Omental fat pad (tissue), 4 donors: ENCODE results near the gene PTMS. TPM values are rescaled to one million over a fixed set of nuclear protein-coding genes. Genes with fewer than 3 reads are reported as not detected.

ENCODE experiments used
- ATAC-seq: fragments of 150-250 bp; one replicate; pipeline ENCODE4 v1.9.1; 2016; ENCODE audit warnings: mild to moderate bottlenecking, moderate library complexity; ENCODE audit not compliant: low FRiP score
- DNase-seq: peaks from one replicate; pipeline ENCODE4 v3.0.0-alpha.2; 2019; ENCODE audit warnings: low spot score
- total RNA-seq, 4 donors: library from RNA; depleted of rRNA; stranded (reverse); fragments of >200 nt; gene quantifications; one replicate each; pipeline ENCODE4 v1.1.0, GENCODE V29; 2016
- TF ChIP-seq, protein P1 (sequence below), 3 donors: fragments of 450-650 bp; IDR thresholded peaks; one replicate each; pipeline ENCODE4 v1.5.1; 2016 to 2017; ENCODE audit warnings: antibody characterized with exemption in 3 of 3, mild to moderate bottlenecking in 3 of 3, moderate library complexity in 2 of 3

PTMS gene
- total RNA-seq, 4 donors from 2014 or later = 77.6 to 143 (median 113) TPM

DNA sequence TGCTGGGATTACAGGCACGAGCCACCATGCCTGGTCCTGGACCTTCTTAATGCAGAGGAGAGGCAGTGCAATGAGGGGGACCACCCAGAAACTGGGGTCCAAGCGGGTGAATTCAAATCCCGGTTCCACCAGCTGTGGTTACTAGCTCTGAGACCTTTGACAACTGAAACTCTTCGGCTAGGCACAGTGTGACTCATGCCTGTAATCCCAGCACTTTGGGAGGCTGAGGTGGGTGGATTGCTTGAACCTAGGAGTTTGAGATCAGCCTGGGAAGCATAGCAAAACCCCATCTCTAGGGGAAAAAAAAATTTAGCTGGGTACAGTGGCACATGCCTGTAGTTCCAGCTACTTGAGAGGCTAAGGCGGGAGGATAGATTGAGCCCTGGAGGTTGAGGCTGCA is 18.1 kb downstream of the PTMS start:
- TF ChIP-seq, protein P1, sequence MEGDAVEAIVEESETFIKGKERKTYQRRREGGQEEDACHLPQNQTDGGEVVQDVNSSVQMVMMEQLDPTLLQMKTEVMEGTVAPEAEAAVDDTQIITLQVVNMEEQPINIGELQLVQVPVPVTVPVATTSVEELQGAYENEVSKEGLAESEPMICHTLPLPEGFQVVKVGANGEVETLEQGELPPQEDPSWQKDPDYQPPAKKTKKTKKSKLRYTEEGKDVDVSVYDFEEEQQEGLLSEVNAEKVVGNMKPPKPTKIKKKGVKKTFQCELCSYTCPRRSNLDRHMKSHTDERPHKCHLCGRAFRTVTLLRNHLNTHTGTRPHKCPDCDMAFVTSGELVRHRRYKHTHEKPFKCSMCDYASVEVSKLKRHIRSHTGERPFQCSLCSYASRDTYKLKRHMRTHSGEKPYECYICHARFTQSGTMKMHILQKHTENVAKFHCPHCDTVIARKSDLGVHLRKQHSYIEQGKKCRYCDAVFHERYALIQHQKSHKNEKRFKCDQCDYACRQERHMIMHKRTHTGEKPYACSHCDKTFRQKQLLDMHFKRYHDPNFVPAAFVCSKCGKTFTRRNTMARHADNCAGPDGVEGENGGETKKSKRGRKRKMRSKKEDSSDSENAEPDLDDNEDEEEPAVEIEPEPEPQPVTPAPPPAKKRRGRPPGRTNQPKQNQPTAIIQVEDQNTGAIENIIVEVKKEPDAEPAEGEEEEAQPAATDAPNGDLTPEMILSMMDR (IDR thresholded peaks at IDR 0.05) = no peak
- DNase-seq (no peak), ATAC-seq (no peak)

DNA sequence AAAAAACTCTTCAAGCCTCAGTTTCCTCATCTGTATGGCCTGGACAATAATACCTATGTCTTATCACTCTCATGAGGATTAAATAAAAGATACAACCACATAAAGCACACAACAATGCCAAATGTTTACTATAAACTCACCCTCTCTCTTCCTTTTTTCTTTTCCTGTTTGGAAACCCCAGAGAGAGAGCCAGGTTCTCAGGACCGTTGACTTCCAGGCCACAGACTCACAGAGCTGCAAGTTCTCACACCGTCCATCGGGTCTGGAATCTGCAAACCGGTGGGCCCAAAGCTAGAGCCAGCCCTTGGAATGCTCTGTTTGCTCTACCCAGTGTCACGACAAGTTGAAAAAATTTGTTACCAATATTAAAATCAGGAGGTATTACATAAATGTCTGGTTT is 18.6 kb downstream of the PTMS start:
- DNase-seq (no peak), ATAC-seq (no peak)
- TF ChIP-seq, protein P1 (IDR thresholded peaks at IDR 0.05) = no peak

DNA sequence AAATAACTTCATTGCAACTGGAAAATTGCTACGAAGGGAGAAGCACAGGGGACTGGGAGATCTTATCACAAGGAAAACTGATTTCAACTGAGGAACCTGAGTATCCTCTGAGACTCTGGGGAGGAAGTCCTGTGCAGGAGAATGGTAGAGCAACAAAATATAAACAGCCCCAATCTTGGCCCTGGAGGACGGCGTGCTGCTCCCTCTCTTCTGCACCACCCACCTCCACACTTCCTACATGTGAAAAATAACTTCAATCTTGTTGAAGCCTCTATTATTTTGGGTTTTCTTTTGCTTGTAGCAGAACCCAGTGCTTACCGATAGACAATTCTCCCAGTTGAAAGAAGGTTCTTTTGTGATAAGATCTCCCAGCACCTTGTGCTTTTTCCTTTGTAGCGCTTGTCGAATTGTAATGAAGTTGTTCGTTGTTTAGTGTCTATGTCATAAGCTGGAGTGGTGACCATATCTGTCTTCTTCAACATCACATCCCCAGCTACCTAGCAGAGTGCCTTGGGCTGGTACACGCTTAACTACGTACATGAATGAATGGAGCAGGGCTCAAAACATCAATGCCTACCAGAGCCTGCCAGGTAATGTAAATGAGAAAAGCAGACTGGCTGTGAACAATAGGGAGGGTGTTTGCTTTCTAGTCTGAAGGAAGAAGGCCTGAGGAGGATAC is 20.4 kb downstream of the PTMS start:
- TF ChIP-seq, protein P1 (IDR thresholded peaks at IDR 0.05) = no peak
- no peak for DNase-seq
- ATAC-seq = no peak

DNA sequence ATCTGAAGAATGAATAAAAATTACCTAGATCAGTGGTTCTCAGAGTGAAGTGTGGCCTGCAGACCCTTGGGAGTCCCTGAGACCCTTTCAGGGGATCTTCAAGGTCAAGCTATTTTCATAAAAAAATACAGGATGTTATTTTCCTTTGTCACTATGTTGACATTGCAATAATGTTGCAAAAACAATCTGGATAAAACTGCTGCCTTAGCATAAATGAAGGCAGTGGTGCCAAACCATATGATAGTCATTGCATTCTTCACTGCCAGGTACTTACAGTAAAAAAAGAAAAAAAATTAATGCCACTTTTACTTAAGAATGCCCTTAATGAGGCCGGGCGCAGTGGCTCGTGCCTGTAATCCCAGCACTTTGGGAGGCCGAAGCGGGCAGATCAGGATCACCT is 21.1 kb downstream of the PTMS start:
- ATAC-seq = no peak
- TF ChIP-seq, protein P1 (IDR thresholded peaks at IDR 0.05) = no peak
- DNase-seq = no peak

DNA sequence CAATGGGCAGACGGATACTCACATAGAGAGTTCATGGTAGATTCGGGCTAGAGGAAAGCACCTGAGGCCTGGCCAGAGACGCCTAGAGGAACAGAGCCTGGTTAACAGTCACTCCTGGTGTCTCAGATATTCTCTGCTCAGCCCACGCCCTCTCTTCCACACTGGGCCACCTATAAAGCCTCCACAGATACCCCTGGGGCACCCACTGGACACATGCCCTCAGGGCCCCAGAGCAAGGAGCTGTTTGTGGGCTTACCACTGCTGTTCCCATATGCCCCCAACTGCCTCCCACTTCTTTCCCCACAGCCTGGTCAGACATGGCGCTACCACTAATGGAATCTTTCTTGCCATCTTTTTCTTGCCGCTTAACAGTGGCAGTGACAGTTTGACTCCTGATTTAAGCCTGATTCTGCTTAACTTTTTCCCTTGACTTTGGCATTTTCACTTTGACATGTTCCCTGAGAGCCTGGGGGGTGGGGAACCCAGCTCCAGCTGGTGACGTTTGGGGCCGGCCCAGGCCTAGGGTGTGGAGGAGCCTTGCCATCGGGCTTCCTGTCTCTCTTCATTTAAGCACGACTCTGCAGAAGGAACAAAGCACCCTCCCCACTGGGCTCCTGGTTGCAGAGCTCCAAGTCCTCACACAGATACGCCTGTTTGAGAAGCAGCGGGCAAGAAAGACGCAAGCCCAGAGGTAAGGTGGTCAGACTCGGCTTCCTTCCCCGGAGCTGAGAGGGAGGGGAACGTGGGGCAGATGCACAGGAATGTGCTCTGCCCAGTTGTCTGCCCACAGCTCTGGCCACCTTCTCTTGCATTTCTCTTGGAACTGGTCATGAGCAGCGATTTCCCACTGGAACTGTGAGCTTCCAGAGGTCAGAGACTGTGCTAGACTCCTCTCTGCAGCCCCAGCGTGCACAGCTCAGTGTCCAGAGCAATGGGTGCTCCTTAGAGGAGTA is 23.1 kb downstream of the PTMS start, which contains the start of gene CD4:
Gene CD4, plus strand, starts transcription at position 557 of the 953 bp plus-strand sequence. CDS start 10,611 bp downstream, outside the sequence.
- no peak for DNase-seq
- TF ChIP-seq, protein P1 (IDR thresholded peaks at IDR 0.05) = no peak
- ATAC-seq = no peak

DNA sequence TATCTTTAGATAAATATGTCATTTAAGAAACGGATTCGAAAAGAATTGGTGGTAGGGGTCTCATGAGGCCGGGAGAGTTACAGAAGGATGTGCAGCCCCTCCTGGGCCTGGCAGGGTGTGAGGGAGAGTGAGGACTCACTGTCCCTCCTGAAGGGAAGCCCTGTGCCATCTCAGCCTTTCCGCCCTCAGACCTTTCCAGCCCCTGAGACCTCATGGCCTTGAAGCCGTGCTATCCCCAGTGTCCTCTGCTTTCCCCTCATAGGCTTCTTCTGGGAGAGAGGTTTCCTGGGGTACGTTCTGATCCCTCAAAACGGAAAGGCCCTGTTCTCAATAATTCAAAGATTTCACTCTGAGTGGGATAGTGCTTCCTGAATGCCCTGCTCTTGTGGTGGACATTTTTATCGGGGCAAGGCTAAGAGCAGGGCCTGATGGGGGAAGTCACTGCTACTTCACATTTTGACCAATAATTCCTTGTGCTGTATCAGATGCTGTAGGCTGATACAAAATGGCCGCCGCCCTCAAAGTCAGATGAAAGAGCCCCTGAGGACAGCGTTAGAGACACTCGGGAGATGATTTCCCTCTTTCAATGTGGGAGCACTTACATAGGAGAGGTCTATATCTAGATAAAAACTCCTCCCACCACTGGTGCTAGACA is 24.5 kb downstream of the PTMS start:
- ATAC-seq = no peak
- TF ChIP-seq, protein P1 (IDR thresholded peaks at IDR 0.05) = no peak
- no peak for DNase-seq
